Endothelial cell (in vitro differentiated cells): Measurements from ENCODE around the gene SNAP25. TPM values are rescaled to one million over a fixed set of nuclear protein-coding genes. Genes with fewer than 3 reads are reported as not detected.

ENCODE experiments used
- DNase-seq: peaks from one replicate; pipeline ENCODE4 v3.0.0; 2021; ENCODE audit warnings: low spot score
- H3K27ac Mint-ChIP-seq: one replicate; pipeline ENCODE4 v1.8.0; 2021; ENCODE audit warnings: mixed read lengths, inconsistent platforms; ENCODE audit not compliant: unreplicated experiment
- H3K27me3 Mint-ChIP-seq: one replicate; pipeline ENCODE4 v1.8.0; 2021; ENCODE audit warnings: mild to moderate bottlenecking, moderate library complexity, mixed read lengths, inconsistent platforms; ENCODE audit not compliant: unreplicated experiment
- H3K36me3 Mint-ChIP-seq: one replicate; pipeline ENCODE4 v1.8.0; 2021; ENCODE audit warnings: mild to moderate bottlenecking, low read depth, mixed read lengths, inconsistent platforms; ENCODE audit not compliant: unreplicated experiment
- H3K4me1 Mint-ChIP-seq: one replicate; pipeline ENCODE4 v1.8.0; 2021; ENCODE audit warnings: mild to moderate bottlenecking, mixed read lengths, inconsistent platforms; ENCODE audit not compliant: unreplicated experiment
- H3K4me3 Mint-ChIP-seq: one replicate; pipeline ENCODE4 v1.8.0; 2021; ENCODE audit warnings: mild to moderate bottlenecking, mixed read lengths, inconsistent platforms; ENCODE audit not compliant: unreplicated experiment
- H3K9me3 Mint-ChIP-seq: one replicate; pipeline ENCODE4 v1.8.0; 2021; ENCODE audit warnings: mixed read lengths, inconsistent platforms; ENCODE audit not compliant: unreplicated experiment
- total RNA-seq: library from RNA; stranded (reverse); fragmentation: NEBNext Ultra II Directional; extraction: Animal tissue kit (Norgen Biotek cat#: 25700); gene quantifications from one replicate; pipeline ENCODE4 v1.2.1, GENCODE V29; 2021; ENCODE audit not compliant: unreplicated experiment
- TF ChIP-seq, protein P1 (sequence below): fragments of 200-600 bp; sonication (generic); IDR thresholded peaks from one replicate; pipeline ENCODE4 v1.5.0; 2021; ENCODE audit warnings: antibody characterized with exemption; ENCODE audit not compliant: unreplicated experiment

SNAP25 gene
- total RNA-seq, 1 donor from 2014 or later = 0.38 TPM

DNA sequence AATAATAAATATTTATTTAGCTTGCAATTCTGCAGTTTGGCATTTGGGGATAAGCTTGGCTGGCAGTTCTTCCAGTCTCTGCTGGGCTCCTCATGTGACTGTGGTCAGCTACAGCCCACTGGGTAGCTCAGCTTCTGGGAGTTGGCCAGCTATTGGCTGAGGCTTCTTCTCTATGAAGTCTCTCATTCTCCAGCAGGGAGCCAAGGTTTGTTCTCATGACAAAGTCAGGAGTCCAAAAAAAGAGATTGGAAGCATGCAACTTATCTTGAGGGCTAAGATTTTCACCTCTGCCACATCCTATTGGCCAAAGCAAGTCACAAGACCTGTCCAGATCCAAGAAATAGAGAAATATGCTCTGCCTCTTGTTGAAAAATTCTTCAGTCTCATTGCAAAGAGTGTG is 94.6 kb downstream of the SNAP25 start:
- no peak overlapping the region for H3K4me3 Mint-ChIP-seq

DNA sequence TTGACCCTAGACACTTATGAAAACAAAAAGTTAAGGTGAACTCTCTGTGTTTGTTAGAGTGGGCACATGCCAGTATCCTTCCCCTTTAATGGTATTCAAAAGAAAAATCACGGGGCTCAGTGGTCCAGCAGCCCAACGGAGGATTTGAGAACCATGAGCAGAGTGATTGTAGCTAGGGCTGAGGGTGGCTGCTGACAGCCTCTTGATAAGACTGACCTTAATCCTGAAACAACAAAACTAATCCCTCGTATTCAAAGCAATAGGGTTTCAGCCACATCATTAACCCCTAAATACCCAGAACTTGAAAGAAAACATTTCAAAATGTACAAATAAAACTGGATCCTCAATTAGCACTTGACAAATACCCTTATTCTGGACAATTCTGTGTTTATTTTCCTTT is 95.1 kb downstream of the SNAP25 start:
- Mint-ChIP-seq H3K27me3 (peaks cover 4% of the 10 kb centered on the region), H3K36me3 (no peaks in the 10 kb centered on the region), H3K9me3 (no peaks in the 10 kb centered on the region), H3K4me3 (no peak overlapping the region), H3K27ac (no peak overlapping the region), H3K4me1 (no peaks in the 10 kb centered on the region)
- DNase-seq = no peak
- TF ChIP-seq, protein P1, sequence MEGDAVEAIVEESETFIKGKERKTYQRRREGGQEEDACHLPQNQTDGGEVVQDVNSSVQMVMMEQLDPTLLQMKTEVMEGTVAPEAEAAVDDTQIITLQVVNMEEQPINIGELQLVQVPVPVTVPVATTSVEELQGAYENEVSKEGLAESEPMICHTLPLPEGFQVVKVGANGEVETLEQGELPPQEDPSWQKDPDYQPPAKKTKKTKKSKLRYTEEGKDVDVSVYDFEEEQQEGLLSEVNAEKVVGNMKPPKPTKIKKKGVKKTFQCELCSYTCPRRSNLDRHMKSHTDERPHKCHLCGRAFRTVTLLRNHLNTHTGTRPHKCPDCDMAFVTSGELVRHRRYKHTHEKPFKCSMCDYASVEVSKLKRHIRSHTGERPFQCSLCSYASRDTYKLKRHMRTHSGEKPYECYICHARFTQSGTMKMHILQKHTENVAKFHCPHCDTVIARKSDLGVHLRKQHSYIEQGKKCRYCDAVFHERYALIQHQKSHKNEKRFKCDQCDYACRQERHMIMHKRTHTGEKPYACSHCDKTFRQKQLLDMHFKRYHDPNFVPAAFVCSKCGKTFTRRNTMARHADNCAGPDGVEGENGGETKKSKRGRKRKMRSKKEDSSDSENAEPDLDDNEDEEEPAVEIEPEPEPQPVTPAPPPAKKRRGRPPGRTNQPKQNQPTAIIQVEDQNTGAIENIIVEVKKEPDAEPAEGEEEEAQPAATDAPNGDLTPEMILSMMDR = no peak

More for the DNA sequence above, 94.6 kb downstream of the SNAP25 start:
- no peaks in the 10 kb centered on the region for H3K9me3 Mint-ChIP-seq
- H3K27ac Mint-ChIP-seq = no peak overlapping the region
- H3K36me3 Mint-ChIP-seq = no peaks in the 10 kb centered on the region
- no peaks in the 10 kb centered on the region for H3K4me1 Mint-ChIP-seq
- H3K27me3 Mint-ChIP-seq = peaks cover 4% of the 10 kb centered on the region
- TF ChIP-seq, protein P1 = no peak
- no peak for DNase-seq

DNA sequence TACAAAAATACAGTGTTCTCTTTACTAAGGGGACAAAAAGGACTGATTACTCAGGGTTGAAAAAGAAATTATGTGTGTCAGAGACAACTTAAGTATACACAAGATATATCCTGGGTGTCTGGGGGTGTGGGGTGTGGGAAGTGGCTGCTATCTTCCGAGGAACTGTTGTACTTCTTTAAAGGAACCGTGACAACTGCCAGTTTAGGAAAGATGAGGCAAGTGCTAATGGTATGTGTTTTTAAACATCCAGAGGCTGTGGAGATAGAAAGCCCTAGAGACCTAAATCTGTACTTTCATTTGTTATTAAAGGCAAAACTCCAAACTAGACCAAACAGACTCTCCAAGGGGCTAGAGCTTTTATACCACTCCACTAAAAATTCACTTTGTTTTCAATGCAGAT is 95.6 kb downstream of the SNAP25 start:
- Mint-ChIP-seq H3K36me3 (no peaks in the 10 kb centered on the region), H3K9me3 (no peaks in the 10 kb centered on the region), H3K27ac (no peak overlapping the region), H3K27me3 (peaks cover 3% of the 10 kb centered on the region), H3K4me3 (no peak overlapping the region), H3K4me1 (no peaks in the 10 kb centered on the region)
- TF ChIP-seq, protein P1 = no peak
- no peak for DNase-seq

DNA sequence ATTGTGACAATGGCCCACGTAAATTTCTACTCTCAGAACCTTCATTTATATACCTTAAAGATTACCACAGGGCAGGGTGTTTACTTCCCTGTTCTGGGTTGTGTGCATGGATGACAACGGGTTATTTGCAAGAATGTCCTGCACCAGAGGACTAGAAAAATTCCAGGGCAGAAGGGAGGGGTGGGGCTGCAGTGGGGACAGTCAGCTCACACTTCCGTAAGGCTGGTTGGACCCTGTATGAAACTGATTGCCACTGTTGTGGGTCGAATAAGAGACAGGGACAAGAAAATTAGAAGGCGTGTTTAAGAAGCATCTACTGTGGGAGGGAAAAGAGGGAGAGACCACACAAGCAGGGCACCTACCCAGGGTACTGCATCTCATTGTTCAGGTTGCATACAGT is 96.5 kb downstream of the SNAP25 start:
- Mint-ChIP-seq H3K27me3 (peaks cover 5% of the 10 kb centered on the region), H3K4me3 (no peak overlapping the region), H3K4me1 (no peaks in the 10 kb centered on the region), H3K9me3 (no peaks in the 10 kb centered on the region), H3K27ac (no peak overlapping the region), H3K36me3 (no peaks in the 10 kb centered on the region)
- no peak for DNase-seq
- TF ChIP-seq, protein P1 = no peak

DNA sequence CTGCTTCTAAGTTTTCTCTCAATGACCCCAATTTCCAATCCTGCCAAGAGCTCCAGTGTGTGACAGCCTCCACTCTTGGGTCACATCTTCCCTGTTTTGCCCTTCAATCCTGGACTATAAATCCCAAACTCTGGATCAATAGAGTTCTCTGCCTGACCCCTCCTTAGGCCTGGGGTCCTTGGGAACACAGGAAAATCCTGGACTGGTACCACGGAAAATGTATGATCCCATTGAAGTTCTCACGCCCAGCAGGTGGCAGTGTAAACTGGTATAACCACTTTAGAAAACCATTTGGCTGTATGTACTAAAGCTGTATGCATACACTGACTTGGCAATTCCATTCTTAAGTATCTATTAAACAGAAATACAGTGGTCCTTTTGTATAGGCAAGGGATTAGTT is 98.0 kb downstream of the SNAP25 start:
- no peaks in the 10 kb centered on the region for H3K9me3 Mint-ChIP-seq
- no peaks in the 10 kb centered on the region for H3K36me3 Mint-ChIP-seq
- no peak for DNase-seq
- peaks cover 5% of the 10 kb centered on the region for H3K27me3 Mint-ChIP-seq
- H3K27ac Mint-ChIP-seq = no peak overlapping the region
- no peak overlapping the region for H3K4me3 Mint-ChIP-seq
- H3K4me1 Mint-ChIP-seq = no peaks in the 10 kb centered on the region
- TF ChIP-seq, protein P1 = no peak
